Testis (tissue), 2 donors: ENCODE measurements around the gene PAK5.

Source experiments
- POLR2A ChIP-seq: fragments of 450-650 bp; IDR thresholded peaks from one replicate; pipeline ENCODE4 v1.6.1; 2017; ENCODE audit warnings: antibody characterized with exemption, mild to moderate bottlenecking, moderate library complexity
- TF ChIP-seq, protein P1 (sequence below), 3 experiments: fragments of 450-650 bp in 2 of 3; fragments of 200-600 bp in 1 of 3; sonication (generic) in 1 of 3; IDR thresholded peaks; one replicate each; pipeline ENCODE4 v1.5.1; 2016 to 2019; ENCODE audit warnings: antibody characterized with exemption in 3 of 3, mild to moderate bottlenecking in 2 of 3, moderate library complexity in 1 of 3

GRCh38 chr20:9499126-9499899, 339.6 kb downstream of the PAK5 start:
- TF ChIP-seq, protein P1, sequence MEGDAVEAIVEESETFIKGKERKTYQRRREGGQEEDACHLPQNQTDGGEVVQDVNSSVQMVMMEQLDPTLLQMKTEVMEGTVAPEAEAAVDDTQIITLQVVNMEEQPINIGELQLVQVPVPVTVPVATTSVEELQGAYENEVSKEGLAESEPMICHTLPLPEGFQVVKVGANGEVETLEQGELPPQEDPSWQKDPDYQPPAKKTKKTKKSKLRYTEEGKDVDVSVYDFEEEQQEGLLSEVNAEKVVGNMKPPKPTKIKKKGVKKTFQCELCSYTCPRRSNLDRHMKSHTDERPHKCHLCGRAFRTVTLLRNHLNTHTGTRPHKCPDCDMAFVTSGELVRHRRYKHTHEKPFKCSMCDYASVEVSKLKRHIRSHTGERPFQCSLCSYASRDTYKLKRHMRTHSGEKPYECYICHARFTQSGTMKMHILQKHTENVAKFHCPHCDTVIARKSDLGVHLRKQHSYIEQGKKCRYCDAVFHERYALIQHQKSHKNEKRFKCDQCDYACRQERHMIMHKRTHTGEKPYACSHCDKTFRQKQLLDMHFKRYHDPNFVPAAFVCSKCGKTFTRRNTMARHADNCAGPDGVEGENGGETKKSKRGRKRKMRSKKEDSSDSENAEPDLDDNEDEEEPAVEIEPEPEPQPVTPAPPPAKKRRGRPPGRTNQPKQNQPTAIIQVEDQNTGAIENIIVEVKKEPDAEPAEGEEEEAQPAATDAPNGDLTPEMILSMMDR (IDR thresholded peaks at IDR 0.05), result no peak
- no peak for TF ChIP-seq POLR2A
